OCI-LY7 (cell line): ENCODE results near the gene ZNF106. TPM values are rescaled to one million over a fixed set of nuclear protein-coding genes. Genes with fewer than 3 reads are reported as not detected.

Experiments
- BruUV-seq: library from RNA; stranded (reverse); fragments of 400-500 nt; replicated peaks from 2 replicates; lab custom pipeline; 2021; lab: Mats Ljungman, UMichigan
- CTCF ChIA-PET: fragments of 300-600 bp; sonication (Branson Sonifier 250); formaldehyde crosslinking; loops from one replicate; lab custom pipeline; 2022; ENCODE audit warnings: antibody characterized with exemption; ENCODE audit not compliant: unreplicated experiment; lab: Charles Lee
- POLR2A ChIA-PET: fragments of 300-600 bp; sonication (Branson Sonifier 250); formaldehyde crosslinking; loops from one replicate; lab custom pipeline; 2022; ENCODE audit warnings: antibody characterized with exemption; lab: Charles Lee
- DNase-seq: peaks from one replicate; pipeline ENCODE4 v3.0.0-alpha.2; 2015; ENCODE audit warnings: low spot score
- H2AFZ ChIP-seq: fragments of 200-600 bp; sonication (generic), shearing (Covaris generic); 2 replicates; pipeline ENCODE4 v1.6.1; 2014; ENCODE audit warnings: mild to moderate bottlenecking, antibody characterized with exemption, low read length, moderate library complexity
- H3K27ac ChIP-seq: fragments of 200-600 bp; sonication (generic); 2 replicates; pipeline ENCODE4 v1.5.1; 2014; ENCODE audit warnings: mixed run types, low read depth, mild to moderate bottlenecking, moderate library complexity, low read length, inconsistent platforms; ENCODE audit not compliant: poor library complexity, severe bottlenecking
- H3K36me3 ChIP-seq: fragments of 200-600 bp; sonication (generic); 2 replicates; pipeline ENCODE4 v1.6.1; 2014; ENCODE audit warnings: mild to moderate bottlenecking, antibody characterized with exemption, low read length, moderate library complexity, mixed read lengths; ENCODE audit not compliant: insufficient read depth
- H3K4me1 ChIP-seq: fragments of 200-600 bp; sonication (generic); 2 replicates; pipeline ENCODE4 v1.5.1; 2014; ENCODE audit warnings: mild to moderate bottlenecking, low read length; ENCODE audit not compliant: insufficient read depth, poor library complexity, severe bottlenecking
- H3K4me2 ChIP-seq: fragments of 200-600 bp; sonication (generic); 2 replicates; pipeline ENCODE4 v1.6.1; 2014; ENCODE audit warnings: mild to moderate bottlenecking, low read length
- H3K4me3 ChIP-seq: fragments of 200-600 bp; sonication (generic); 2 replicates; pipeline ENCODE4 v1.5.1; 2014; ENCODE audit warnings: mild to moderate bottlenecking, low read depth, low read length; ENCODE audit not compliant: poor library complexity, severe bottlenecking
- H3K79me2 ChIP-seq: fragments of 200-600 bp; sonication (generic); 2 replicates; pipeline ENCODE4 v1.6.1; 2016; ENCODE audit warnings: low read depth, mild to moderate bottlenecking, low read length, moderate library complexity, mixed read lengths; ENCODE audit not compliant: insufficient read depth
- H3K9me2 ChIP-seq: fragments of 200-600 bp; sonication (generic); 2 replicates; pipeline ENCODE4 v1.6.1; 2016; ENCODE audit warnings: mild to moderate bottlenecking, low read length, mixed read lengths; ENCODE audit not compliant: insufficient read depth
- H3K9me3 ChIP-seq: fragments of 200-600 bp; sonication (generic); 2 replicates; pipeline ENCODE4 v1.6.1; 2014; ENCODE audit warnings: mild to moderate bottlenecking, mixed run types, low read length, mixed read lengths
- H4K20me1 ChIP-seq: fragments of 200-600 bp; sonication (generic); 2 replicates; pipeline ENCODE4 v1.6.1; 2014; ENCODE audit warnings: mild to moderate bottlenecking, antibody characterized with exemption, low read length, moderate library complexity, mixed read lengths; ENCODE audit not compliant: insufficient read depth
- EZH2phosphoT487 ChIP-seq: fragments of 200-600 bp; sonication (generic); IDR thresholded peaks from 2 replicates; pipeline ENCODE4 v1.6.1; 2018; ENCODE audit warnings: low read depth, borderline replicate concordance, mild to moderate bottlenecking, mixed run types, antibody characterized with exemption, low read length, moderate library complexity, mixed read lengths
- intact Hi-C: fragments of 100-400 bp; cut with micrococcal nuclease; formaldehyde crosslinking; loops from one replicate; pipeline ENCODE4 v1.10.0; 2022; ENCODE audit not compliant: unreplicated experiment
- total RNA-seq, 2 experiments: library from RNA; depleted of rRNA in 1 of 2; stranded (reverse); fragments of >200 nt in 1 of 2; shearing (Covaris generic) in 1 of 2; gene quantifications; 2 replicates each; pipeline ENCODE4 v1.2.3, GENCODE V29; 2014 to 2022
- TF ChIP-seq, protein P1 (sequence below): fragments of 200-600 bp; sonication (generic); conservative IDR thresholded peaks from 2 replicates; pipeline ENCODE4 v1.5.1; 2014; ENCODE audit warnings: mild to moderate bottlenecking, antibody characterized with exemption, low read length, moderate library complexity, mixed read lengths

The ZNF106 gene
- total RNA-seq, 2 experiments from 2014 or later, result 30.5 to 66.4 TPM

DNA sequence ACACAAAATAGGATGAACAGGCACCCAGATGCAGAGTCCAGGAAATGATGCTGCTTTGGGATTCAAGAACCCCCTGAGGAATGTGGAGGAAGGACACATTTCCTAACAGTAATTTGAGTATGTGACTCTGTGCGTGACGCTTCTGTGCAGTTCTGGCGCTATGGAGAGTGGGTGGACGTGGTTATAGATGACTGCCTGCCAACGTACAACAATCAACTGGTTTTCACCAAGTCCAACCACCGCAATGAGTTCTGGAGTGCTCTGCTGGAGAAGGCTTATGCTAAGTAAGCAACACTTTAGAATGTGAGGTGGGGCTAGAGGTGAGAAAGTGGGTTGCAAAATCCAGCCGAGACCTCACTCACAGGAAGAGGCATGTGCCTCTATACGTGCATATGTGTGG is 103.3 kb downstream of the ZNF106 start:
- Histone ChIP-seq H3K9me3 (no peaks in the 10 kb centered on the region), H3K4me3 (no peak overlapping the region), H3K4me2 (no peak overlapping the region), H3K27ac (no peak overlapping the region), H3K9me2 (no peaks in the 10 kb centered on the region), H3K4me1 (peaks cover 7% of the 10 kb centered on the region), H3K36me3 (no peaks in the 10 kb centered on the region), H3K79me2 (no peaks in the 10 kb centered on the region), H2AFZ (no peak overlapping the region), H4K20me1 (no peaks in the 10 kb centered on the region)
- intact Hi-C loops, result no loop called here
- ChIA-PET CTCF (no interaction called here), POLR2A (no interaction called here)
- no peak for TF ChIP-seq EZH2phosphoT487
- TF ChIP-seq, protein P1, sequence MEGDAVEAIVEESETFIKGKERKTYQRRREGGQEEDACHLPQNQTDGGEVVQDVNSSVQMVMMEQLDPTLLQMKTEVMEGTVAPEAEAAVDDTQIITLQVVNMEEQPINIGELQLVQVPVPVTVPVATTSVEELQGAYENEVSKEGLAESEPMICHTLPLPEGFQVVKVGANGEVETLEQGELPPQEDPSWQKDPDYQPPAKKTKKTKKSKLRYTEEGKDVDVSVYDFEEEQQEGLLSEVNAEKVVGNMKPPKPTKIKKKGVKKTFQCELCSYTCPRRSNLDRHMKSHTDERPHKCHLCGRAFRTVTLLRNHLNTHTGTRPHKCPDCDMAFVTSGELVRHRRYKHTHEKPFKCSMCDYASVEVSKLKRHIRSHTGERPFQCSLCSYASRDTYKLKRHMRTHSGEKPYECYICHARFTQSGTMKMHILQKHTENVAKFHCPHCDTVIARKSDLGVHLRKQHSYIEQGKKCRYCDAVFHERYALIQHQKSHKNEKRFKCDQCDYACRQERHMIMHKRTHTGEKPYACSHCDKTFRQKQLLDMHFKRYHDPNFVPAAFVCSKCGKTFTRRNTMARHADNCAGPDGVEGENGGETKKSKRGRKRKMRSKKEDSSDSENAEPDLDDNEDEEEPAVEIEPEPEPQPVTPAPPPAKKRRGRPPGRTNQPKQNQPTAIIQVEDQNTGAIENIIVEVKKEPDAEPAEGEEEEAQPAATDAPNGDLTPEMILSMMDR, result no peak
- BruUV-seq, result no TSS peak
- DNase-seq, result no peak

DNA sequence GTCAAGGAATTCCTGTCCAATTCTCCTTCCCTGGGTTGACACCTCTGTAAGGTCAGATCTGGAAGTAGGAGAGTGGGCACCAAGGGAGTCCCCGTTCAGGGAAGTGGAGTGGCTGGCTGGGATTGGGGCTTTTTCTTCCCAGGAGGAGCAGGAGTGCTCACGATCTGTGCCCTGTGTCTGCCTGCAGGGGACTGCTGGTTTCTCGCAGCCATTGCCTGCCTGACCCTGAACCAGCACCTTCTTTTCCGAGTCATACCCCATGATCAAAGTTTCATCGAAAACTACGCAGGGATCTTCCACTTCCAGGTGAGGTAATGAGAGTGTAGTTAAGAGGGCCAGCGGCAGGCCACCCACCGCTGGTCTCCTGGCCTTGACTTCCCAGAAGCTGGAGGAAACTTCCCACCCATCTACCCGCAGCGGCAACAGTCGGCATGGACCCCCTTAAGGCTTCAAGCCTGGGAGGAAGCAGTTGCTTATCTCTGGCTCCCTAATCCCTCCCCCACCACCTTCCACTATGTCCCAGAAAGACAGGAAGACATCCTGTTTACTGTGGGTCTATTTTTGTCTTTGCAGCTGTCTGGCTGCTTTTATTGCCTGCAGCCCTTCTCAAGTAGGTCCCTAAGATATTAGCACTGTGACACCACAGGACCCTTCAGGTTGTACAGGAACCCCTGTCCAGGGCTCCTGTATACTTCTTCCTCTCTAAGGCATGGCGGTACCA is 104.8 kb downstream of the ZNF106 start:
- Histone ChIP-seq H3K27ac (no peak overlapping the region), H3K4me3 (no peak overlapping the region), H3K9me2 (no peaks in the 10 kb centered on the region), H3K79me2 (no peaks in the 10 kb centered on the region), H2AFZ (no peak overlapping the region), H4K20me1 (no peaks in the 10 kb centered on the region), H3K36me3 (no peaks in the 10 kb centered on the region), H3K4me2 (no peak overlapping the region), H3K9me3 (no peaks in the 10 kb centered on the region), H3K4me1 (peaks cover 7% of the 10 kb centered on the region)
- no peak for TF ChIP-seq EZH2phosphoT487
- TF ChIP-seq, protein P1, result no peak
- intact Hi-C loops, result loop anchor here (2.0 kb wide), 2 partner anchors 249 to 319 kb away; no protein-coding TSS in a partner anchor
- BruUV-seq, result no TSS peak
- DNase-seq, result no peak
- ChIA-PET POLR2A (no interaction called here), CTCF (no interaction called here)
